ENCODE measurements around the gene GOLGA5.

The GOLGA5 gene

GRCh38 chr14:92884410-92884809 lies 90.3 kb downstream of the GOLGA5 start:
- DNase-seq (ENCODE audit: low read depth) = no peak
- no peak overlapping the region for H3K4me3 ChIP-seq (ENCODE audit: low read depth, low read length)
- no peak for TF ChIP-seq CTCF (IDR thresholded peaks at IDR 0.05; ENCODE audit: insufficient read depth, low read depth, low read length, missing control alignments)

- H3K4me3 ChIP-seq (ENCODE audit: low read depth, low read length) = no peak overlapping the region
- TF ChIP-seq CTCF (IDR thresholded peaks at IDR 0.05; ENCODE audit: insufficient read depth, low read depth, low read length, missing control alignments) = no peak
- DNase-seq (ENCODE audit: low read depth) = no peak
Measured at GRCh38 chr14:92885279-92886061, 91.4 kb downstream of the GOLGA5 start.

GRCh38 chr14:92886337-92886736 lies 92.2 kb downstream of the GOLGA5 start:
- H3K4me3 ChIP-seq (ENCODE audit: low read depth, low read length) = no peak overlapping the region
- TF ChIP-seq CTCF (IDR thresholded peaks at IDR 0.05; ENCODE audit: insufficient read depth, low read depth, low read length, missing control alignments) = no peak
- no peak for DNase-seq (ENCODE audit: low read depth)

GRCh38 chr14:92887157-92887556 lies 93.1 kb downstream of the GOLGA5 start:
- H3K4me3 ChIP-seq (ENCODE audit: low read depth, low read length) = no peak overlapping the region
- no peak for TF ChIP-seq CTCF (IDR thresholded peaks at IDR 0.05; ENCODE audit: insufficient read depth, low read depth, low read length, missing control alignments)
- DNase-seq (ENCODE audit: low read depth) = no peak

- DNase-seq (ENCODE audit: low read depth) = no peak
- TF ChIP-seq CTCF (IDR thresholded peaks at IDR 0.05; ENCODE audit: insufficient read depth, low read depth, low read length, missing control alignments) = no peak
- no peak overlapping the region for H3K4me3 ChIP-seq (ENCODE audit: low read depth, low read length)
Measured at GRCh38 chr14:92888896-92889295, 94.8 kb downstream of the GOLGA5 start.

Measured in GM12865 (cell line).